ENCODE measurements around the gene NRXN2. TPM values are rescaled to one million over a fixed set of nuclear protein-coding genes. Genes with fewer than 3 reads are reported as not detected.

NRXN2 gene
- total RNA-seq, 2 donors from 2014 or later: 0.74 to 1.3 TPM

- DNase-seq (ENCODE audit: low spot score) (no peak), ATAC-seq (no peak)
- Mint-ChIP-seq H3K9me3 (no peaks in the 10 kb centered on the region), H3K4me3 (no peak overlapping the region), H3K27ac (no peak overlapping the region), H3K4me1 (ENCODE audit: low read depth in 2 of 2) (peaks cover 4 to 13% of the 10 kb centered on the region in 2 donors), H3K27me3 (peaks cover 0 to 5% of the 10 kb centered on the region in 2 donors), H3K36me3 (no peaks in the 10 kb centered on the region)
These were observed 4.0 kb upstream of the NRXN2 start for GRCh38 chr11:64726867-64727530.

GRCh38 chr11:64726211-64726641 lies 3.2 kb upstream of the NRXN2 start:
- no peak for ATAC-seq
- Mint-ChIP-seq H3K9me3 (no peaks in the 10 kb centered on the region), H3K36me3 (no peaks in the 10 kb centered on the region), H3K4me3 (no peak overlapping the region), H3K27ac (no peak overlapping the region), H3K27me3 (peaks cover 0 to 6% of the 10 kb centered on the region in 2 donors), H3K4me1 (ENCODE audit: low read depth in 2 of 2) (peaks cover 4 to 13% of the 10 kb centered on the region in 2 donors)
- no peak for DNase-seq (ENCODE audit: low spot score)

GRCh38 chr11:64724863-64725532 lies 2.0 kb upstream of the NRXN2 start:
- peak overlapping the region; percentile 16 for H3K4me3 Mint-ChIP-seq
- peaks cover 0 to 12% of the 10 kb centered on the region in 2 donors for H3K27me3 Mint-ChIP-seq
- peaks cover 4 to 13% of the 10 kb centered on the region in 2 donors for H3K4me1 Mint-ChIP-seq (ENCODE audit: low read depth in 2 of 2)
- H3K9me3 Mint-ChIP-seq: no peaks in the 10 kb centered on the region
- no peak for ATAC-seq
- H3K27ac Mint-ChIP-seq: no peak overlapping the region
- no peaks in the 10 kb centered on the region for H3K36me3 Mint-ChIP-seq
- DNase-seq (ENCODE audit: low spot score): no peak

GRCh38 chr11:64723907-64724862 lies 1.2 kb upstream of the NRXN2 start:
- Mint-ChIP-seq H3K27ac (peak overlapping the region in 1 of 2 donors; percentile 48), H3K36me3 (no peaks in the 10 kb centered on the region), H3K27me3 (peaks cover 0 to 13% of the 10 kb centered on the region in 2 donors), H3K9me3 (no peaks in the 10 kb centered on the region), H3K4me1 (ENCODE audit: low read depth in 2 of 2) (peaks cover 4 to 13% of the 10 kb centered on the region in 2 donors), H3K4me3 (peak overlapping the region; percentile 62)
- DNase-seq (ENCODE audit: low spot score): no peak
- no peak for ATAC-seq

- Mint-ChIP-seq H3K27ac (no peak overlapping the region), H3K9me3 (no peaks in the 10 kb centered on the region), H3K36me3 (no peaks in the 10 kb centered on the region), H3K4me3 (peak overlapping the region; percentile 67), H3K27me3 (peaks cover 4 to 18% of the 10 kb centered on the region in 2 donors), H3K4me1 (ENCODE audit: low read depth in 2 of 2) (peaks cover 4 to 13% of the 10 kb centered on the region in 2 donors)
- ATAC-seq: no peak
- no peak for DNase-seq (ENCODE audit: low spot score)
These were observed 594 bp downstream of the NRXN2 start for GRCh38 chr11:64722141-64723065.

- Mint-ChIP-seq H3K9me3 (no peaks in the 10 kb centered on the region), H3K27me3 (peaks cover 8 to 24% of the 10 kb centered on the region in 2 donors), H3K4me3 (no peak overlapping the region), H3K4me1 (ENCODE audit: low read depth in 2 of 2) (peaks cover 4 to 13% of the 10 kb centered on the region in 2 donors), H3K36me3 (no peaks in the 10 kb centered on the region), H3K27ac (no peak overlapping the region)
- ATAC-seq: no peak
- no peak for DNase-seq (ENCODE audit: low spot score)
These were observed 1.7 kb downstream of the NRXN2 start for GRCh38 chr11:64721359-64721699.

GRCh38 chr11:64720640-64721358 lies 2.2 kb downstream of the NRXN2 start:
- Mint-ChIP-seq H3K27ac (no peak overlapping the region), H3K4me1 (ENCODE audit: low read depth in 2 of 2) (peaks cover 4 to 13% of the 10 kb centered on the region in 2 donors), H3K36me3 (no peaks in the 10 kb centered on the region), H3K27me3 (peaks cover 8 to 26% of the 10 kb centered on the region in 2 donors), H3K9me3 (no peaks in the 10 kb centered on the region), H3K4me3 (no peak overlapping the region)
- ATAC-seq (no peak), DNase-seq (ENCODE audit: low spot score) (no peak)

- H3K4me1 Mint-ChIP-seq (ENCODE audit: low read depth in 2 of 2): peaks cover 2 to 11% of the 10 kb centered on the region in 2 donors
- H3K4me3 Mint-ChIP-seq: no peak overlapping the region
- peaks cover 12 to 28% of the 10 kb centered on the region in 2 donors for H3K27me3 Mint-ChIP-seq
- H3K9me3 Mint-ChIP-seq: no peaks in the 10 kb centered on the region
- DNase-seq (ENCODE audit: low spot score) (no peak), ATAC-seq (no peak)
- H3K27ac Mint-ChIP-seq: no peak overlapping the region
- no peaks in the 10 kb centered on the region for H3K36me3 Mint-ChIP-seq
These were observed 2.8 kb downstream of the NRXN2 start for GRCh38 chr11:64720167-64720566.

- DNase-seq (ENCODE audit: low spot score): no peak
- Mint-ChIP-seq H3K4me1 (ENCODE audit: low read depth in 2 of 2) (peaks cover 0 to 7% of the 10 kb centered on the region in 2 donors), H3K27me3 (peaks cover 20 to 36% of the 10 kb centered on the region in 2 donors), H3K9me3 (no peaks in the 10 kb centered on the region), H3K4me3 (no peak overlapping the region), H3K27ac (no peak overlapping the region), H3K36me3 (no peaks in the 10 kb centered on the region)
- ATAC-seq: no peak
These were observed 3.6 kb downstream of the NRXN2 start for GRCh38 chr11:64719406-64719805.

GRCh38 chr11:64718780-64719124 lies 4.2 kb downstream of the NRXN2 start:
- no peak for ATAC-seq
- Mint-ChIP-seq H3K9me3 (no peaks in the 10 kb centered on the region), H3K36me3 (no peaks in the 10 kb centered on the region), H3K4me3 (no peak overlapping the region), H3K27ac (no peak overlapping the region), H3K27me3 (peaks cover 26 to 42% of the 10 kb centered on the region in 2 donors), H3K4me1 (ENCODE audit: low read depth in 2 of 2) (peaks cover 0 to 3% of the 10 kb centered on the region in 2 donors)
- DNase-seq (ENCODE audit: low spot score): no peak

- Mint-ChIP-seq H3K4me1 (ENCODE audit: low read depth in 2 of 2) (peaks cover 0 to 3% of the 10 kb centered on the region in 2 donors), H3K36me3 (no peaks in the 10 kb centered on the region), H3K4me3 (no peak overlapping the region), H3K27ac (no peak overlapping the region), H3K27me3 (peaks cover 26 to 42% of the 10 kb centered on the region in 2 donors), H3K9me3 (no peaks in the 10 kb centered on the region)
- ATAC-seq (no peak), DNase-seq (ENCODE audit: low spot score) (no peak)
These were observed 4.8 kb downstream of the NRXN2 start for GRCh38 chr11:64718084-64718779.

- H3K36me3 Mint-ChIP-seq: no peaks in the 10 kb centered on the region
- ATAC-seq (peak in 1 of 2 donors; percentile 45), DNase-seq (ENCODE audit: low spot score) (no peak)
- no peak overlapping the region for H3K27ac Mint-ChIP-seq
- peaks cover 1 to 3% of the 10 kb centered on the region in 2 donors for H3K4me1 Mint-ChIP-seq (ENCODE audit: low read depth in 2 of 2)
- H3K27me3 Mint-ChIP-seq: peaks cover 29 to 41% of the 10 kb centered on the region in 2 donors
- H3K4me3 Mint-ChIP-seq: no peak overlapping the region
- H3K9me3 Mint-ChIP-seq: no peaks in the 10 kb centered on the region
These were observed 5.8 kb downstream of the NRXN2 start for GRCh38 chr11:64717268-64717578.
